ENCODE results near the gene SPOCK1.
A peak's percentile ranks its signal among the peaks of the same experiment; 100 is the strongest.

SPOCK1 gene

GRCh38 chr5:137361280-137361679 lies 137.8 kb downstream of the SPOCK1 start:
- no peak for DNase-seq (ENCODE audit: low spot score)

GRCh38 chr5:137360607-137361006 lies 138.5 kb downstream of the SPOCK1 start:
- DNase-seq (ENCODE audit: low spot score), result no peak

GRCh38 chr5:137359941-137360340 lies 139.2 kb downstream of the SPOCK1 start:
- no peak for DNase-seq (ENCODE audit: low spot score)

GRCh38 chr5:137357436-137357835 lies 141.7 kb downstream of the SPOCK1 start:
- DNase-seq (ENCODE audit: low spot score), result no peak

- no peak for DNase-seq (ENCODE audit: low spot score)
Measured at GRCh38 chr5:137356127-137356526, 143.0 kb downstream of the SPOCK1 start.

GRCh38 chr5:137355708-137356107 lies 143.4 kb downstream of the SPOCK1 start:
- no peak for DNase-seq (ENCODE audit: low spot score)

- no peak for DNase-seq (ENCODE audit: low spot score)
Measured at GRCh38 chr5:137352095-137352494, 147.0 kb downstream of the SPOCK1 start.

- no peak for DNase-seq (ENCODE audit: low spot score)
Measured at GRCh38 chr5:137350791-137351190, 148.3 kb downstream of the SPOCK1 start.

- no peak for DNase-seq (ENCODE audit: low spot score)
Measured at GRCh38 chr5:137348759-137349158, 150.4 kb downstream of the SPOCK1 start.

- DNase-seq (ENCODE audit: low spot score), result no peak
Measured at GRCh38 chr5:137347865-137348264, 151.3 kb downstream of the SPOCK1 start.

GRCh38 chr5:137346281-137346680 lies 152.8 kb downstream of the SPOCK1 start:
- DNase-seq (ENCODE audit: low spot score), result no peak

- DNase-seq (ENCODE audit: low spot score), result no peak
Measured at GRCh38 chr5:137345396-137345795, 153.7 kb downstream of the SPOCK1 start.

- peak; percentile 16 for DNase-seq (ENCODE audit: low spot score)
Measured at GRCh38 chr5:137344723-137345322, 154.3 kb downstream of the SPOCK1 start.

- no peak for DNase-seq (ENCODE audit: low spot score)
Measured at GRCh38 chr5:137344021-137344420, 155.1 kb downstream of the SPOCK1 start.

GRCh38 chr5:137342764-137343163 lies 156.4 kb downstream of the SPOCK1 start:
- DNase-seq (ENCODE audit: low spot score), result no peak

- DNase-seq (ENCODE audit: low spot score), result no peak
Measured at GRCh38 chr5:137341831-137342230, 157.3 kb downstream of the SPOCK1 start.

GRCh38 chr5:137340881-137341280 lies 158.2 kb downstream of the SPOCK1 start:
- no peak for DNase-seq (ENCODE audit: low spot score)

- DNase-seq (ENCODE audit: low spot score), result no peak
Measured at GRCh38 chr5:137336565-137337120, 162.5 kb downstream of the SPOCK1 start.

GRCh38 chr5:137336161-137336560 lies 163.0 kb downstream of the SPOCK1 start:
- DNase-seq (ENCODE audit: low spot score), result no peak

GRCh38 chr5:137335493-137335892 lies 163.6 kb downstream of the SPOCK1 start:
- DNase-seq (ENCODE audit: low spot score), result no peak

- DNase-seq (ENCODE audit: low spot score), result no peak
Measured at GRCh38 chr5:137333928-137334327, 165.2 kb downstream of the SPOCK1 start.

GRCh38 chr5:137333475-137333874 lies 165.7 kb downstream of the SPOCK1 start:
- DNase-seq (ENCODE audit: low spot score), result no peak

GRCh38 chr5:137332296-137332695 lies 166.8 kb downstream of the SPOCK1 start:
- no peak for DNase-seq (ENCODE audit: low spot score)

GRCh38 chr5:137329586-137330296 lies 169.4 kb downstream of the SPOCK1 start:
- no peak for DNase-seq (ENCODE audit: low spot score)
